SKM-1 (cell line): ENCODE measurements around the gene ALDH9A1.
A peak's percentile ranks its signal among the peaks of the same experiment; 100 is the strongest.
"Not testable (repeated sequence)": the region's sequence is repeated elsewhere in the genome, so short reads cannot be mapped to it uniquely, and the experiment has no call there.

Experiments used
- DNase-seq: peaks from one replicate; lab custom pipeline; 2025; ENCODE audit not compliant: unreplicated experiment; lab: John Stamatoyannopoulos, UW

ALDH9A1 gene

GRCh38 chr1:165688046-165688445, 10.3 kb downstream of the ALDH9A1 start:
- DNase-seq, result no peak

GRCh38 chr1:165686971-165687433, 11.4 kb downstream of the ALDH9A1 start:
- no peak for DNase-seq

- DNase-seq, result no peak
Measured at GRCh38 chr1:165686121-165686970, 12.0 kb downstream of the ALDH9A1 start.

GRCh38 chr1:165683848-165684485, 14.4 kb downstream of the ALDH9A1 start:
- no peak for DNase-seq

GRCh38 chr1:165680773-165681172, 17.6 kb downstream of the ALDH9A1 start:
- DNase-seq, result not testable (repeated sequence)

- DNase-seq, result no peak
Measured at GRCh38 chr1:165680303-165680702, 18.1 kb downstream of the ALDH9A1 start.

- no peak for DNase-seq
Measured at GRCh38 chr1:165679282-165680036, 18.9 kb downstream of the ALDH9A1 start.

- no peak for DNase-seq
Measured at GRCh38 chr1:165678509-165678908, 19.9 kb downstream of the ALDH9A1 start.

- DNase-seq, result no peak
Measured at GRCh38 chr1:165675794-165676193, 22.6 kb downstream of the ALDH9A1 start.

- no peak for DNase-seq
Measured at GRCh38 chr1:165674599-165674998, 23.8 kb downstream of the ALDH9A1 start.

GRCh38 chr1:165671526-165671925, 26.8 kb downstream of the ALDH9A1 start:
- DNase-seq, result no peak

- no peak for DNase-seq
Measured at GRCh38 chr1:165668184-165668583, 30.2 kb downstream of the ALDH9A1 start.

GRCh38 chr1:165666152-165666825, 32.1 kb downstream of the ALDH9A1 start:
- DNase-seq, result peak; percentile 56

GRCh38 chr1:165662186-165662585, 36.2 kb downstream of the ALDH9A1 start:
- DNase-seq, result no peak

GRCh38 chr1:165661703-165662102, 36.7 kb downstream of the ALDH9A1 start:
- DNase-seq, result no peak

- DNase-seq, result no peak
Measured at GRCh38 chr1:165659581-165659895, 38.8 kb downstream of the ALDH9A1 start.

- DNase-seq, result not testable (repeated sequence)
Measured at GRCh38 chr1:165658766-165659580, 39.4 kb downstream of the ALDH9A1 start.

- DNase-seq, result no peak
Measured at GRCh38 chr1:165650981-165651625, 47.3 kb downstream of the ALDH9A1 start.

- no peak for DNase-seq
Measured at GRCh38 chr1:165648919-165649572, 49.3 kb downstream of the ALDH9A1 start.
